GM18505 (cell line): ENCODE results near the gene FABP7.

ENCODE experiments used
- ATAC-seq: cut with Tn5 transposase; IDR thresholded peaks from one replicate; pipeline ENCODE4 v1.9.1; 2021; ENCODE audit not compliant: unreplicated experiment
- POLR2A ChIP-seq: IDR thresholded peaks from 4 replicates; pipeline ENCODE4 v1.6.1; 2011; ENCODE audit warnings: borderline replicate concordance; ENCODE audit not compliant: insufficient read depth, insufficient read length; ENCODE audit errors: extremely low read depth

Gene FABP7

GRCh38 chr6:122778302-122778701 is 1.2 kb upstream of the FABP7 start:
- ATAC-seq, result no peak
- TF ChIP-seq POLR2A, result no peak

DNA sequence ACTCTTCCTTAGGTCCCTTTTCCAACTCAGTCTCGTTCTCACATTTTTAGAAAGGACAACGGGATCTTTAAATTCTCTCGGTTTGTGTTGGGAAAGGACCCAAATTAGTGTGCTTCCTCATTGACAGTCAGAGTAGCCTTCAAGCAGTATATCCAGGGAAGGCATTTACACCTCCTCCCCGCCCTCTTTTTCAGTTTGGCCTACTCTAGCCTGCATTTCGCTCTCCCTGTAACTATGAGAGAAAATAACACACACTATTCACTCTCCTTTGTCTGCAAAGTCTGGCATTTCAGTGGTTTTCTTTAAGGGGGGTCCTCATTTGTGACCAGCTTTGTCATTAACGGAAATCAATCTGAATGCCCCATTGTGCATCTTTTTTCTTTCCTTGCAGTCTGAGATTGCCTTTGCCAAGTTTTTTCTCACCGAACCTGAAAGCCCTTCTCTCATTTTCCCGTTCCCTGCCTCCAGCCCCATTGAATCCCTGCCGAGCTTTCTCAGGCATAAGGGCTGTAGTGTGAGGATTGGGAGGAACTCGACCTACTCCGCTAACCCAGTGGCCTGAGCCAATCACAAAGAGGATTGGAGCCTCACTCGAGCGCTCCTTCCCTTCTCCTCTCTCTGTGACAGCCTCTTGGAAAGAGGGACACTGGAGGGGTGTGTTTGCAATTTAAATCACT is 393 bp upstream of the FABP7 start:
- ATAC-seq, result no peak
- no peak for TF ChIP-seq POLR2A

DNA sequence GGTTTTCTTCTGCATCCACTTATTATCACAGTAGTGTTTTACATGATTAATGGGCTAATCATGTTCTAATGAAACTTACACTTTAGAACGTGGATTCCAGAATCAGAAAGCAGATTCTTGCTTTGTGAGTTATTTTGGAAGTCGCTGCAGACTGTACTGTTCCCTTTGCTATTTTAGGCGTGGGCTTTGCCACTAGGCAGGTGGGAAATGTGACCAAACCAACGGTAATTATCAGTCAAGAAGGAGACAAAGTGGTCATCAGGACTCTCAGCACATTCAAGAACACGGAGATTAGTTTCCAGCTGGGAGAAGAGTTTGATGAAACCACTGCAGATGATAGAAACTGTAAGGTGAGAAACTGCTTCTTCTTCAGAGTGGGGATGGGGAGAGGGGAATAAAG is 598 bp downstream of the FABP7 start:
- no peak for TF ChIP-seq POLR2A
- no peak for ATAC-seq

DNA sequence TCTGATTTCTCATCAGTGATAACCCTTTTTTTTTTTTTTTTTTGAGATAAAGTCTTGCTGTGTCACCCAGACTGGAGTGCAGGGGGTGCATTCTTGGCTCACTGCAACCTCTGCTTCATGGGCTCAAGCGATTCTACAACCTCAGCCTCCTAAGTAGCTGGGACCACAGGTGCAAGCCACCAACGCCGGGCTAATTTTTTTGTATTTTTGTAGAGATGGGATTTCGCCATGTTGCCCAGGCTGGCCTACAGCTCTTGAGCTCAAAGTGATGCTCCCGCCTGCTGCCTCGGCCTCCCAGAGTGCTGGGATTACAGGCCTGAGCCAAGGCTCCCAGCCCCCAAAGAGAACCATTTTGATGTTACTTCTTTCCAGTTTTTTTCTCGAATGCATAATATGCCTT is 2.2 kb downstream of the FABP7 start:
- no peak for TF ChIP-seq POLR2A
- no peak for ATAC-seq

GRCh38 chr6:122783401-122783800 is 3.9 kb downstream of the FABP7 start:
- no peak for TF ChIP-seq POLR2A
- no peak for ATAC-seq

- TF ChIP-seq POLR2A, result no peak
- no peak for ATAC-seq
Observed at GRCh38 chr6:122785891-122786290, 6.4 kb downstream of the FABP7 start.

DNA sequence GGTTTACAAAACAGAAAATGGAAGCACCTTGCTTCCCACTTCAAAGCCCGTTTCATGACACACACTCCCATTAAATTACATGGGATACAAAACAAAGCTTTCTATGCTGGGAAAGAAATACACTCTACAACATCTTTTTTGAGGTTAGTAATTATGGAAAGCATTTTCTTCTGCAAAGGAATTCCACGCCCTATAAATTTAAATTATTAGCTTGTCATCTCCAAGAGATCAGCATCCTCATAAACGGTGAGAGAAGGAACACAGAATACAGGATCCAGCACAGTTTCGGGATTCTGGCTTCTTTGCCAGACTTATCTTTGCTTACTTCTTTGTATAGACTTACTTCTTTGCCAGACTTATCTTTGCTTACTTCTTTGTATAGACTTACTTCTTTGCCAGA is 8.2 kb downstream of the FABP7 start:
- no peak for ATAC-seq
- no peak for TF ChIP-seq POLR2A

DNA sequence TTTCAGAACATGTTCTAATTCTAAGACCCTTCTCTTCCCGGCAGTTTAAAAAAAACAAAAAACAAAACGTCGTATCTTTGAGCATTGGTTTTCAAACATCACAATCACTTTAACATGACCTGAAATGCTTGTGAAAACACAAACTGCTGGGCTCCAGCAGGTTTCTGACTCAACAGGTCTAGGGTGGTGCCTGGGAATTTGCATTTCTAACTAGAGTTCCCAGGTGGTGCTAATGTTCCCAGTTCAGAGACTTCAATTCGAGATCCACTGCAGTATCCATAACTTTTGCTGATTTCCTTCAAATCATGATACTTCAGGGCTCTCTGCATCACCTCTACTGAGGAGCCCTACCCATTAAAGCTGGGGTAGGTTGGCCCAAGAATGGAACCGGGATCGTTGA is 8.7 kb downstream of the FABP7 start:
- no peak for TF ChIP-seq POLR2A
- ATAC-seq, result no peak

DNA sequence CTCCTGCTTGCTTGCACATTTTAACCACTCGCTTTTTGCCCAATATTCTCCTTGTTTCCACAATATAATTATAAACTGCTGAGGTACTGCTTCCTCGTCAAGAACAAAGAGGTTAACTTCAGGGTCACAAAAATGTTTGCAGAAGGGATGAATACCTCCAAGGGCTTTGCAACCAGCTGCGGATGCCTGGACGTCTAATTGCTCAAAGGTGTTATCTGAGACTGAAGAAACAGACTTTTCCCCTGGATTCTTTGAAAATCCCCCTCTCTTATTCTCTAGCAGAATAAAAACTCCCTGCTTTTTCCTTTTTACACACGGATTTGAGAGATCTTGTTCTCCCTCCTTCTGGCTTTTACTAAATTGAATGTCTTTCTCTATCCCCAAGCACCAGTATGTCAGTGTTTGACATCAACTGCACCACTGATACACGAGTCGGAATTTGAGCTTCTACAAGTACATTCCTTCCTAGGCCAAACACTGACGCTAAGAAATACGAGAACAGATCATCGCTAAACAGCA is 9.2 kb downstream of the FABP7 start:
- TF ChIP-seq POLR2A, result no peak
- no peak for ATAC-seq

GRCh38 chr6:122789182-122790027 is 9.9 kb downstream of the FABP7 start, which contains the start of gene SMPDL3A:
TSS of gene SMPDL3A (plus strand) at chr6:122789258. CDS start at chr6:122789347, 89 bp downstream.
- ATAC-seq, result peak; percentile 63
- no peak for TF ChIP-seq POLR2A

- no peak for ATAC-seq
- no peak for TF ChIP-seq POLR2A
Observed at GRCh38 chr6:122790028-122790422, 10.5 kb downstream of the FABP7 start.

GRCh38 chr6:122790423-122791309 is 11.2 kb downstream of the FABP7 start:
- no peak for ATAC-seq
- no peak for TF ChIP-seq POLR2A

DNA sequence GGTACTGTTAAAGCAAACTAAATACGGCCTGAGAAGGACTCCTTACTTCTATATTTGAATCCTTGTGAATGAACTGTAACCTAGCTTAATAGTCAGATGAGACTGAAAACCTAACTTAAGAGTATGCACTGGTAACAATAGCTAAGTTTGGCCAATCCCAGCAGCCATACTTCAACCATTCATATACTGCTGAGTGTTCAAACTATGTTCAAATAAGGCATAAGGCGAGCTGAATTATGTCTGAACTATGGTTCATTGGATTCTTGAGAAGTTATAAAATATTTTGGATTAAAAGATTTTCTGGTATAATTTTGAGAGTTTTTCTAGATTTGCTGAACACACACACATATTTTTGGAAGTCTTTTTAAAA is 11.8 kb downstream of the FABP7 start:
- no peak for ATAC-seq
- TF ChIP-seq POLR2A, result no peak
